Ectodermal cell (in vitro differentiated cells): Measurements from ENCODE around the gene SMC1B.
"Not testable (repeated sequence)": the region's sequence is repeated elsewhere in the genome, so short reads cannot be mapped to it uniquely, and the experiment has no call there.

ENCODE experiments used
- H3K27ac ChIP-seq: 2 replicates; pipeline ENCODE4 v1.7.0; 2013; ENCODE audit warnings: mild to moderate bottlenecking, low read depth, low read length; ENCODE audit not compliant: insufficient read depth, poor library complexity, severe bottlenecking
- H3K27me3 ChIP-seq: 2 replicates; pipeline ENCODE4 v1.7.0; 2013; ENCODE audit warnings: mild to moderate bottlenecking, low read length; ENCODE audit not compliant: insufficient read depth, control insufficient read depth, poor library complexity, severe bottlenecking
- H3K36me3 ChIP-seq: one replicate; pipeline ENCODE4 v1.7.0; 2013; ENCODE audit warnings: low read length; ENCODE audit not compliant: control insufficient read depth, insufficient read depth
- H3K4me1 ChIP-seq: one replicate; pipeline ENCODE4 v1.7.0; 2013; ENCODE audit warnings: low read length; ENCODE audit not compliant: control insufficient read depth, insufficient read depth
- H3K4me3 ChIP-seq: 2 replicates; pipeline ENCODE4 v1.7.0; 2013; ENCODE audit warnings: low read depth, low read length, control low read depth; ENCODE audit not compliant: insufficient read depth
- H3K9me3 ChIP-seq: 2 replicates; pipeline ENCODE4 v1.7.0; 2013; ENCODE audit warnings: mild to moderate bottlenecking, low read length, moderate library complexity; ENCODE audit not compliant: control insufficient read depth
- WGBS, 2 experiments: methylation state at CpG; one replicate each; pipeline ENCODE4 v1.1.7; 2013; ENCODE audit warnings: missing lambda C conversion rate in 2 of 2; 5-methylcytosine and 5-hydroxymethylcytosine counted together

Gene SMC1B

DNA sequence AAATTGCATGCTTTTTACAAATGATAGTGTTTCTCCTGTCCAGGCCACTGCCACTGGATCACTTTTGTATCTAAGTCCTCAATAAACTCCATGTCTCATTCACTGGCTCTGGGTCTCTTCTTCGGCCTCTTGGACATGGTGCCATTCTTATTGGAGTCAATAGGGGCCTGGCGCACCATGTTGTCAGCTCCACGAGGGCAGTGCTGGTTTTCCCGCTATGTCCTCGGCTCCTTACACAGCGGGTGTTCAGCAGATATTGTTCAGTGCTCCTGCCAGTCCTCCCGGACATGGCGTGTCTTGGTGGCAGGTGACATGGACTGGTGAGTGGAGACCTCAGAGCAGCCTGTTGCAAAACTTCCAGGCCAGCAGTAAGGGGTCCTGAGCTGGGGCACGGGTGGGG lies 107.3 kb downstream of the SMC1B start:
- 93 to 94% methylated on average over 9 of the region's 9 CpGs for WGBS, 2 experiments

GRCh38 chr22:45305456-45306075 lies 107.8 kb downstream of the SMC1B start:
- Histone ChIP-seq H3K27me3 (peaks cover 2% of the 10 kb centered on the region), H3K4me3 (no peak overlapping the region), H3K36me3 (no peaks in the 10 kb centered on the region), H3K9me3 (no peaks in the 10 kb centered on the region), H3K27ac (no peak overlapping the region), H3K4me1 (peaks cover under 1% of the 10 kb centered on the region)
- WGBS, 2 experiments = 86 to 88% methylated on average over 6 of the region's 6 CpGs

More for the DNA sequence above, 107.3 kb downstream of the SMC1B start:
- Histone ChIP-seq H3K9me3 (no peaks in the 10 kb centered on the region), H3K4me1 (peaks cover 7% of the 10 kb centered on the region), H3K27ac (no peak overlapping the region), H3K27me3 (peaks cover 8% of the 10 kb centered on the region), H3K36me3 (no peaks in the 10 kb centered on the region), H3K4me3 (no peak overlapping the region)

GRCh38 chr22:45304971-45305370 lies 108.4 kb downstream of the SMC1B start:
- WGBS, 2 experiments = 91 to 93% methylated on average over 6 of the region's 6 CpGs
- Histone ChIP-seq H3K4me3 (no peak overlapping the region), H3K9me3 (no peaks in the 10 kb centered on the region), H3K27ac (no peak overlapping the region), H3K36me3 (no peaks in the 10 kb centered on the region), H3K4me1 (no peaks in the 10 kb centered on the region), H3K27me3 (no peaks in the 10 kb centered on the region)

DNA sequence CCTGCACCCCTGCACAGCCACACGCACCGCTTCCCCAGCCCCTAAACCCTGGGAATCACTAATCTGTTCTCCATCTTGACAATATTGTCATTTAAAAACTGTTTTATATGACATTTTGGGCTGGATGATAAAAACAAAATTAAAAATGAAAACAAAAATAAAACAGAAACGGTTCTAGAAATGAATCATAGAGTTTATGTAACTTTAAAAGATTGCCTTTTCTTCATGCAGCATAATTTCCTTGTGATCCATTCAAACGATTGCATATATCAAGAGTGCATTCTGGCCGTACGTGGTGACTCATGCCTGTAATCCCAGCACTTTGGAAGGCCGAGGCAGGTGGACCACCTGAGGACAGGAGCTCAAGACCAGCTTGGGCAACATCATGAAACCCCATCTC lies 110.2 kb downstream of the SMC1B start:
- H3K27me3 ChIP-seq = no peaks in the 10 kb centered on the region
- H3K36me3 ChIP-seq = no peaks in the 10 kb centered on the region
- no peaks in the 10 kb centered on the region for H3K4me1 ChIP-seq
- no peak overlapping the region for H3K27ac ChIP-seq
- no peak overlapping the region for H3K4me3 ChIP-seq
- no peaks in the 10 kb centered on the region for H3K9me3 ChIP-seq
- WGBS, 2 experiments = 89 to 92% methylated on average over 7 of the region's 7 CpGs

GRCh38 chr22:45302751-45303150 lies 110.6 kb downstream of the SMC1B start:
- Histone ChIP-seq H3K27me3 (no peaks in the 10 kb centered on the region), H3K27ac (no peak overlapping the region), H3K9me3 (no peaks in the 10 kb centered on the region), H3K4me1 (no peaks in the 10 kb centered on the region), H3K4me3 (no peak overlapping the region), H3K36me3 (no peaks in the 10 kb centered on the region)
- 93 to 97% methylated on average over 6 to 7 of the region's 8 CpGs for WGBS, 2 experiments

DNA sequence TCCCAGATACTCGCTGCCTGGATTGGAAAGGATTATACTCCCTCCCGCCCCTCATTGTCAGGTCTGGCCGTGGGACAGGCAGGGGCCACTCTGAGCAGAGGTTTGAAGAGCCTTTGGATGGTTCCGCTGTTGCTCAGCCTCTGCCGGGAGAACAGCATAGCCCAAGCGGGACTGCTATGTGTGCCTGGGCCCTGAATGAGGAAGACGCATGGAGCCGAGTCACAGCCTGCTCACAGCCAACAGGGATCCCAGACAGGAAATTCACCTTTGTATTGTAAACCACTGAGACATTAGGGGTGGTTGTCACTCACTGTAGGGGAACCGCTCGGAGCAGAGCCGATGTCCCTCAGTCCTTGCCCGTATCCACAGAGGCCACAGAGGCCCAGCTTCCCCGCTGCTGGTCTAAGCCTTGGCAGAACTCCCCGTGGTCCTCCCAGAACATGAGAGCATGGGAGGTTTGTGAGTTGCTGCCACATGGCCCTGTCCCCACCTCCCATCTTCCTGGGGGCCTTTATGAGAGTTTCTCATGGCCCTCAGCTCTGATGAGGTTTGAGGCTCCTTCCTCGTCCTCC lies 114.4 kb downstream of the SMC1B start:
- Histone ChIP-seq H3K27me3 (no peaks in the 10 kb centered on the region), H3K27ac (no peak overlapping the region), H3K4me1 (no peaks in the 10 kb centered on the region), H3K36me3 (no peaks in the 10 kb centered on the region), H3K9me3 (no peaks in the 10 kb centered on the region), H3K4me3 (no peak overlapping the region)
- 79 to 80% methylated on average over 15 of the region's 15 CpGs for WGBS, 2 experiments

DNA sequence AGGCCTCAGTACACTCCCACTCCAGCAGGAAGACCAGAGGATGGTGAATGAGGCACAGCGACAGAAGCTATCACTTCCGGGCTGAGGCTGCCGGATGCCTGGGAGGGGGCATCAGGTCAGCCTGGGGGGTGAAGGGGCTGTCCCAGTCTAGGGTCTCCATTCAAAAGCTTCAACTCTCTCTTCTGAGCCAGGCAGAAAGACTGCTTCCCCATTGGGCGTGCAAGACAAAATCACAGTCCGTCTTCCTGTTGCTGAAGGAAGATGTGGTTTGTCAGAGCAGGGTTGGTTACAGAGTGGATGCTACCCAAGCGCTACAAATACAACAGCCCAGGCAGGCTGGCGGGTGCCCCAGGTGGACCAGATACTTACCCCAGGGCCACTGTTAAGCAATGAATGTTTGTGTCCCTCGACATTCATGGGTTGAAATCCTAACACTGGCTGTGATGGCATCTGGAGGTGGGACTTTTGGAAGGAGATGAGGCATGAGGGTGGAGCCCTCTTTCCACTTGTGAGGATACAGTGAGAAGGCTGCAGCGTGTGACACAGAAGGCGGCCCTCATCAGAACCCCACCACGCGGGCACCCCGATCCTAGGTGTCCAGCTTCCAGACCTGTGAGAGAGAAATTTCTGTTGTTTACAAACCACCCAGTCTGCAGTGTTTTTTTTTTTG lies 116.6 kb downstream of the SMC1B start:
- Histone ChIP-seq H3K36me3 (no peaks in the 10 kb centered on the region), H3K4me1 (no peaks in the 10 kb centered on the region), H3K27me3 (no peaks in the 10 kb centered on the region), H3K9me3 (no peaks in the 10 kb centered on the region), H3K4me3 (no peak overlapping the region), H3K27ac (no peak overlapping the region)
- WGBS, 2 experiments = 90 to 93% methylated on average over 13 of the region's 13 CpGs

- WGBS, 2 experiments = 92% methylated on average over 9 of the region's 9 CpGs
Measured at GRCh38 chr22:45295492-45295891, 117.9 kb downstream of the SMC1B start.

GRCh38 chr22:45295004-45295403 lies 118.4 kb downstream of the SMC1B start:
- H3K27me3 ChIP-seq, H3K4me1 ChIP-seq, H3K27ac ChIP-seq, H3K36me3 ChIP-seq, H3K9me3 ChIP-seq, H3K4me3 ChIP-seq: not testable (repeated sequence)
- WGBS, 2 experiments = 92 to 94% methylated on average over 6 of the region's 6 CpGs

More at GRCh38 chr22:45295492-45295891, 117.9 kb downstream of the SMC1B start:
- Histone ChIP-seq H3K36me3 (no peaks in the 10 kb centered on the region), H3K27ac (no peak overlapping the region), H3K4me1 (peaks cover 1% of the 10 kb centered on the region), H3K27me3 (no peaks in the 10 kb centered on the region), H3K9me3 (no peaks in the 10 kb centered on the region), H3K4me3 (no peak overlapping the region)
